ENCODE results near the gene NTPCR.

Gene NTPCR

GRCh38 chr1:233019778-233020325, 69.4 kb downstream of the NTPCR start:
- DNase-seq, result no peak

GRCh38 chr1:233020426-233020825, 70.0 kb downstream of the NTPCR start:
- DNase-seq, result no peak

- no peak for DNase-seq
Measured at GRCh38 chr1:233022246-233022645, 71.8 kb downstream of the NTPCR start.

GRCh38 chr1:233024199-233024598, 73.8 kb downstream of the NTPCR start:
- no peak for DNase-seq

- peak; percentile 14 for DNase-seq
Measured at GRCh38 chr1:233025157-233025556, 74.7 kb downstream of the NTPCR start.

- DNase-seq, result no peak
Measured at GRCh38 chr1:233025567-233025966, 75.2 kb downstream of the NTPCR start.

GRCh38 chr1:233027046-233027445, 76.6 kb downstream of the NTPCR start:
- no peak for DNase-seq

GRCh38 chr1:233031521-233031920, 81.1 kb downstream of the NTPCR start:
- DNase-seq, result no peak

- DNase-seq, result no peak
Measured at GRCh38 chr1:233032916-233033315, 82.5 kb downstream of the NTPCR start.

GRCh38 chr1:233033361-233033760, 83.0 kb downstream of the NTPCR start:
- DNase-seq, result no peak

Data from NCI-H774 (cell line).